Neural cell (in vitro differentiated cells): ENCODE data around the gene TBPL2. TPM values are rescaled to one million over a fixed set of nuclear protein-coding genes. Genes with fewer than 3 reads are reported as not detected.

Experiments
- H2AFZ ChIP-seq: fragments of 200-600, 300-800 bp; sonication (generic), shearing (Covaris generic); 2 replicates; pipeline ENCODE4 v1.6.0; 2014; ENCODE audit warnings: low read depth, mild to moderate bottlenecking, antibody characterized with exemption, low read length, moderate library complexity
- H3F3A ChIP-seq: fragments of 200-600 bp; shearing (Covaris generic); 2 replicates; pipeline ENCODE4 v1.6.1; 2016; ENCODE audit warnings: mild to moderate bottlenecking, moderate library complexity, mixed read lengths, antibody characterized with exemption, low read length; ENCODE audit not compliant: insufficient read depth, poor library complexity, severe bottlenecking
- H3K27ac ChIP-seq: fragments of 200-600, 300-800 bp; sonication (generic), shearing (Covaris generic); 2 replicates; pipeline ENCODE4 v1.5.1; 2014; ENCODE audit warnings: mild to moderate bottlenecking, low read length, moderate library complexity
- H3K27me3 ChIP-seq: fragments of 300-800, 200-600 bp; sonication (generic), shearing (Covaris generic); 2 replicates; pipeline ENCODE4 v1.6.0; 2014; ENCODE audit warnings: mild to moderate bottlenecking, low read depth, low read length, moderate library complexity; ENCODE audit not compliant: insufficient read depth
- H3K36me3 ChIP-seq: fragments of 300-800, 200-600 bp; sonication (generic), shearing (Covaris generic); 2 replicates; pipeline ENCODE4 v1.5.1; 2014; ENCODE audit warnings: mild to moderate bottlenecking, antibody characterized with exemption, low read length, moderate library complexity; ENCODE audit not compliant: insufficient read depth
- H3K4me2 ChIP-seq: fragments of 300-800, 200-600 bp; sonication (generic), shearing (Covaris generic); 2 replicates; pipeline ENCODE4 v1.6.0; 2014; ENCODE audit warnings: mild to moderate bottlenecking, low read length
- H3K4me3 ChIP-seq: fragments of 300-800, 200-600 bp; sonication (generic), shearing (Covaris generic); 2 replicates; pipeline ENCODE4 v1.5.1; 2014; ENCODE audit warnings: mild to moderate bottlenecking, low read length, moderate library complexity
- H3K79me2 ChIP-seq: fragments of 200-600 bp; shearing (Covaris generic); replicated peaks from 2 replicates; pipeline ENCODE4 v1.6.0; 2014; ENCODE audit warnings: mild to moderate bottlenecking, low read length, moderate library complexity; ENCODE audit not compliant: insufficient read depth
- H3K9ac ChIP-seq: fragments of 300-800, 200-600 bp; sonication (generic), shearing (Covaris generic); 2 replicates; pipeline ENCODE4 v1.6.1; 2016; ENCODE audit warnings: mild to moderate bottlenecking, low read length, mixed read lengths
- H3K9me2 ChIP-seq: fragments of 200-600 bp; shearing (Covaris generic); 2 replicates; pipeline ENCODE4 v1.6.1; 2016; ENCODE audit warnings: mild to moderate bottlenecking, low read length, mixed read lengths; ENCODE audit not compliant: insufficient read depth
- H3K9me3 ChIP-seq: fragments of 200-600, 300-800 bp; sonication (generic), shearing (Covaris generic); 2 replicates; pipeline ENCODE4 v1.6.1; 2016; ENCODE audit warnings: mild to moderate bottlenecking, mixed run types, low read length, moderate library complexity, mixed read lengths
- H4K20me1 ChIP-seq: fragments of 200-600 bp; shearing (Covaris generic); 2 replicates; pipeline ENCODE4 v1.6.1; 2016; ENCODE audit warnings: mild to moderate bottlenecking, mixed run types; ENCODE audit not compliant: insufficient read depth
- CTCF ChIP-seq: fragments of 450-650 bp; IDR thresholded peaks from 2 replicates; pipeline ENCODE4 v1.5.1; 2014; ENCODE audit warnings: antibody characterized with exemption, mild to moderate bottlenecking, moderate library complexity; ENCODE audit not compliant: poor library complexity, severe bottlenecking
- EP300 ChIP-seq: fragments of 450-650 bp; conservative IDR thresholded peaks from 2 replicates; pipeline ENCODE4 v1.6.1; 2014; ENCODE audit warnings: antibody characterized with exemption, mild to moderate bottlenecking, moderate library complexity; ENCODE audit not compliant: poor library complexity, severe bottlenecking
- EZH2 ChIP-seq: fragments of 200-600, 300-800 bp; shearing (Covaris generic), sonication (generic); IDR thresholded peaks from 2 replicates; pipeline ENCODE4 v1.6.1; 2014; ENCODE audit warnings: antibody characterized with exemption, low read length, borderline replicate concordance, mild to moderate bottlenecking; ENCODE audit not compliant: insufficient read depth, poor library complexity, severe bottlenecking
- MXI1 ChIP-seq: fragments of 450-650 bp; conservative IDR thresholded peaks from 2 replicates; pipeline ENCODE4 v1.6.1; 2014; ENCODE audit warnings: antibody characterized with exemption, mild to moderate bottlenecking; ENCODE audit not compliant: poor library complexity, severe bottlenecking
- POLR2AphosphoS5 ChIP-seq: IDR thresholded peaks from 2 replicates; pipeline ENCODE4 v1.6.1; 2012
- RAD21 ChIP-seq: fragments of 450-650 bp; conservative IDR thresholded peaks from 2 replicates; pipeline ENCODE4 v1.6.1; 2014; ENCODE audit warnings: antibody characterized with exemption, mild to moderate bottlenecking, moderate library complexity
- REST ChIP-seq: IDR thresholded peaks from 2 replicates; pipeline ENCODE4 v1.6.1; 2012; ENCODE audit warnings: borderline replicate concordance
- SMC3 ChIP-seq: fragments of 450-650 bp; conservative IDR thresholded peaks from 2 replicates; pipeline ENCODE4 v1.6.1; 2014; ENCODE audit warnings: antibody characterized with exemption, mild to moderate bottlenecking, moderate library complexity; ENCODE audit not compliant: poor library complexity
- TAF1 ChIP-seq: IDR thresholded peaks from 2 replicates; pipeline ENCODE4 v1.6.1; 2012; ENCODE audit warnings: low read depth
- polyA plus RNA-seq: library from polyadenylated mRNA; depleted of rRNA; stranded (reverse); fragments of >200 nt; gene quantifications from 2 replicates; pipeline ENCODE4 v1.2.3, GENCODE V29; 2014

The TBPL2 gene
- polyA plus RNA-seq, 1 donor from 2014 or later = not detected

GRCh38 chr14:55436519-55436918 lies 3.9 kb downstream of the TBPL2 start:
- Histone ChIP-seq H3K79me2 (no peaks in the 10 kb centered on the region), H3K4me3 (no peak overlapping the region), H3K4me2 (no peak overlapping the region), H3K27me3 (no peaks in the 10 kb centered on the region), H3K27ac (no peak overlapping the region), H3K9me2 (no peaks in the 10 kb centered on the region), H3K9me3 (no peaks in the 10 kb centered on the region), H2AFZ (no peak overlapping the region), H3F3A (no peaks in the 10 kb centered on the region), H3K9ac (no peak overlapping the region), H4K20me1 (no peaks in the 10 kb centered on the region), H3K36me3 (no peaks in the 10 kb centered on the region)
- TF ChIP-seq RAD21 (no peak), SMC3 (no peak), TAF1 (no peak), POLR2AphosphoS5 (no peak), CTCF (no peak), EP300 (no peak), EZH2 (no peak), MXI1 (no peak), REST (no peak)

- H2AFZ ChIP-seq = no peak overlapping the region
- H4K20me1 ChIP-seq = no peaks in the 10 kb centered on the region
- no peaks in the 10 kb centered on the region for H3F3A ChIP-seq
- no peak overlapping the region for H3K4me2 ChIP-seq
- H3K9me2 ChIP-seq = no peaks in the 10 kb centered on the region
- H3K36me3 ChIP-seq = no peaks in the 10 kb centered on the region
- H3K79me2 ChIP-seq = no peaks in the 10 kb centered on the region
- no peaks in the 10 kb centered on the region for H3K9me3 ChIP-seq
- H3K27ac ChIP-seq = no peak overlapping the region
- H3K9ac ChIP-seq = no peak overlapping the region
- no peaks in the 10 kb centered on the region for H3K27me3 ChIP-seq
- H3K4me3 ChIP-seq = no peak overlapping the region
- TF ChIP-seq REST = no peak
- no peak for TF ChIP-seq POLR2AphosphoS5
- TF ChIP-seq EZH2 = no peak
- no peak for TF ChIP-seq RAD21
- TF ChIP-seq MXI1 = no peak
- no peak for TF ChIP-seq SMC3
- no peak for TF ChIP-seq EP300
- TF ChIP-seq TAF1 = no peak
- no peak for TF ChIP-seq CTCF
These were observed 5.6 kb downstream of the TBPL2 start for GRCh38 chr14:55434805-55435174.
